ENCODE measurements around the gene RNF141.

RNF141 gene

DNA sequence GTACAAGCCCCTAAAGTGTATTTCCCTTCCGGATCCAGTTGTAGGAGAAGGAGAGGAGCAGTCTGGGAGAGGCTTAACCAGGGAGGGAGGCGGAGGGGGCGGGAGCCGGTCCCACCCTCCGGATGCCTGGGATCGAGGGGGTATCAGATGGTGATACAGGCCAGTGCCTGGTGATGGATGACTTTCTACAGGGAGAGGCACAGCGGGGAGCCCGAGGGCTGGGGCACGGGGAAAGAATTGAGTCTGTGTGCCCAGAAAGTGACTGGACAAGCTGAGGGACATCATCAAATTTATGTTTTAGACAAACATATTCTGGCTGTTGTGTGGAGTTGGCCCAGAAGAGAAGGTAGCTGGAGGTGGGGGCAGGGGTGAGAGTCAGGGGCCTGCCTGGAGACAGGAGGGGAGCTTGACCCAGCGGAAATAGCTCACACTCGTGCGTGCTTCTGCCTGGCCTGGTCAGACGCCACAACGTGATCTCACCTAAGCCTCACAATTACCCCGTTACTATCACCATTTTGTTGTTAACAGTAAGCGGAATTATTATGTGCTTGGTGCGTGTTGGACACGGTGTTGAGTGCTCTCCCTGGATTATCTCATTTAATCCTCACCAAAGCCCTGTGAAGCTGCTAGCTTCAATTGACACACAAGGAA, 43.5 kb downstream of the RNF141 start:
- no peak for DNase-seq (ENCODE audit: low spot score)

DNA sequence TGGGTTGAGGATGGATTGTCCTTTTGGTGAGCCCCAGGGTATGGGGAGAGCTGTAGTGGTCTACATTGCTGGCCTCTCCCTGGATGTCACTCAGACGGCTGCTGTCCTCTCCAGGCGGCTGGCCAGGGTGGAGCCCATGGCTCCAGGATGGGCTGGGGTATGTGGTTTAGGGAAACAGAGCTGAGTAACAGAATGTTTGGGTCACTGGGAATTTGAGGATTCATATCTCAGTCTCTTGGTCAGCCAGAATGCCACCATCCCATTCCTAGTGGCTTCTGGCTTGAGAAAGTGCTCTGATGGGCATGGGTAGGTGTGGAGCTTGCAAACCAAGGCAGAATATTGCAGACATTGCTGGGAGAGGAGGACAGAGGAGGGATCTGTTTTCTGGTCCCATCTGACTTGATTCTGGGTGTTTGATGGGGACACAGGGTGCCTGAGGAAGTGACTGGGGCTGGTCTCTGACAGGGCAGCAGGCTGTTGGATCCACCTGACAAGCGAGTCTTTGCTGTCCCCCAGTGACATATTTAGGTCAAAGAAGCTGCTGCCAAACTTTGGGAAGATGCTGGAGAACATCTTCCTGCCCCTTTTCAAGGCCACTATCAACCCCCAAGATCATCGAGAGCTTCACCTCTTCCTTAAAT, 44.6 kb downstream of the RNF141 start:
- DNase-seq (ENCODE audit: low spot score): no peak

- DNase-seq (ENCODE audit: low spot score): no peak
Observed at GRCh38 chr11:10495464-10495786, 45.6 kb downstream of the RNF141 start.

DNA sequence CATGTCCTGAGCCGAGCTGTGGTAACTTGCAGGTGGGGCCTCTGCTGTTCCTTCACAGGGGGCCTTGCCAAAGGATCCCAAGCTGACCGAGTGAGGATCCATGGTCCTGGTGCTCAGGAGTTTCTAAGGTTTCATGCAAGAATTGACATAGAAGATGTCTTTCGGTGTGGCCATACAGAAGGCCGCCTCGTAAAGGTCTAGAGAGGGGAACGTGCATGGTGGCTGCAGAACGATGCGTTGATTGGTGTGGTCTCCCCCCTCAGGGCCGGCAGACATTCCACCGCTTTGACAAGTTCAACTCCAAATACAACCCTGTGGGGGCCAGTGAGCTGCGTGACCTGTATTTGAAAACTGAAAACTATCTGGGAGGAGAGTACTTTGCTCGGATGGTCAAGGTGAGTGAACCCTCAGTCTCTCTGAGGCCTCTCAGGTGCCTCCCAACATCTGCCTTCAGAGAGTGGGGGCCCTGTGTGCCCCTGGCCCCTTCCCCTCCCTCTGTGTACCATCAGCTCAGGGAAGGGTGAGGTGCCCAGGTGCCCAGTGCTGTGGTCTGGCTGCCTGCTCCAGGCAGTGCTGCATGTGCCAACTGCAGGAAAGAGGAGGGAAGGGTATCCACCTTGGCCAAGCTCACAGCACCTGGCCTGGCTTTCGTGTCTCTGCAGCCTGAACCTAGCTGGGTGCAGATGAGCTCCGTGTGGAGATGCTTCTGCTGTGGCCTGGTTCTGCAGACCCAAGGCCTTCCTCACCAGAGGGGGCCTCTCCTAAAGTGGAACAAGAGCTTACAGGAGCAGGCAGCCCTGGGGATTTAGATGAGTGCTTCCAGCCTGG, 46.1 kb downstream of the RNF141 start:
- no peak for DNase-seq (ENCODE audit: low spot score)

GRCh38 chr11:10493041-10493663, 47.8 kb downstream of the RNF141 start:
- DNase-seq (ENCODE audit: low spot score): no peak

GRCh38 chr11:10492084-10492483, 48.9 kb downstream of the RNF141 start:
- DNase-seq (ENCODE audit: low spot score): no peak

- DNase-seq (ENCODE audit: low spot score): no peak
Observed at GRCh38 chr11:10490398-10491241, 50.4 kb downstream of the RNF141 start.

DNA sequence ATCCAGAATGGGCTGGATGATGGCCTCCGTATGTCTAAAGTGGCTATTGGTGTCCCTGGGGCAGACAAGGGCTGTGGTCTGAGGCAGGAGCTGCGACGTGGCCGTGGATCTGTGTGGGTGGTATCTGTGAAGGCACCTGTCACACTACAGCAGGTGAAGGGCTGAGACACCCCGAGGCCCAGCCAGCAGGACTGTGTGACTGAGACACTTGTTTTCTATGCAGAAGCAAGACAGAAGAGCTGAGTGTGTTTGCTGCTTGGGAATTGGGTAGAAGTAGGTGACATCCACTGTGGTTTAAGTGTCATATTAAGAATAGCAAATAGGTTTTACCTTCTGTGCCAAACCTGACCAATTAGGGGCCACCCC, 51.0 kb downstream of the RNF141 start:
- DNase-seq (ENCODE audit: low spot score): no peak

DNA sequence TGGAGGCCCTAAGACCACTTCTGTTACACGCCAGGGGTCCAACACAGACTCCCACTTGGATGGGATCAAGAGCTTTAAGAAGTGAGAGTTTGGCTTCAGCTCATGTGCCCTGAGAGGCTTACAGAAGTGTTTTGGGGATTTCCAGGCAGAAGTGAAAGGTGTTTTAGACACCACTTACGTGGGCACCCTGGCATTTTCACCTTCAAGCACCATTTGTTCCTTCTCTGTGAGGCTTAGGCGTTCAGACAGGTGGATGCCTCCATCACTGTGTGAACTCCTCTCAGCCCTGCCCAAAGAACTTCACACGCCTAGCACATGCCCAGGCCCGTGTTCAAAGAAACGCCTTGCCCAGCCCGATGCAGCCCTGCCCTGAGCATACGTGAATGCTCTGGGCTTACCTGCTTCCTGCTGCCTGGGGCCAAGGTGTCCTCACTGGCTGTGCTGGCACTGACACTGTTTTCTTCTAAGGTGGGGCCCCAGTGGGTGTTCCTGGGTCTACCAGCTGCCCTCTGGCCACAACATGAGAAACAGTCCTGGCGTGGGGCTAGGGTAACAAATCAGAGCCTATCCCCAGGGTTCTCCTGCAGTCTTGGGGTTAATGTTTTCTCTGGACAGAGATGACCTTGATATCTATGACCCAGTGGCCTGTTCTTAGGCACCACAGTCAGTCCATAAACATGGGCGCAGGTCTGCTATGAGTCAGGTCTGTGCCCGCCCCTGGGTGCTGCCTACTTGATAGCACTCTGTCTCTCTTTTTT, 51.9 kb downstream of the RNF141 start:
- DNase-seq (ENCODE audit: low spot score): no peak

GRCh38 chr11:10488121-10488933, 52.7 kb downstream of the RNF141 start:
- DNase-seq (ENCODE audit: low spot score): no peak

DNA sequence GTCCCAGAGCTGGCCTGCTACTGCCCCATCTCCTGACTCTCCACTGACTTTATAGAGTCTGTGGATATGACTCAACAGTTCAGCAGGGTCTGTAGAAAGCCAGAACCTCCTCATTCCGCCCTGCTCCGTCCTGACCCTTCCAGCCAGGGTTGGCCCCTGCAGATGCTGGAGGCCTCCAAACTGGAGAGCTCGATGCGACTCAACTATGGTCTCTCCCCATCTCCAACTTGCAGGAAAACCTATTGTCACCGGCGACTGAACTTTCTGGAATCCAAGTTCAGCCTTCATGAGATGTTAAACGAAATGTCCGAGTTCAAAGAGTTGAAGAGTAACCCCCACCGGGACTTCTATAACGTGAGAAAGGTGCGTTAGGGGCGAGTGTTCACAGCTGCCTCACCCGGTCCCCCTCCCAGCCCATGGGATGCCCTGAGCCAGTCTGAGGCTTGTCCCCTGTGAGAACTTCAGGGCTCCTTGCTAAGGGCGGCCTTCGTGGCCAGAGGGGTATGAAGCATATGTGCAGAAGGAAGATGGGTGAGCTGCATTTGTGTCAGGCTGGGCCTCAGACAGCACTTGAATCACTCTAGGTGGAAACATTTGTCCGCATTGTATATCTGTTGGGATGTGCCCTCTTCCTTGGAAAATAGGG, 53.9 kb downstream of the RNF141 start:
- no peak for DNase-seq (ENCODE audit: low spot score)

DNA sequence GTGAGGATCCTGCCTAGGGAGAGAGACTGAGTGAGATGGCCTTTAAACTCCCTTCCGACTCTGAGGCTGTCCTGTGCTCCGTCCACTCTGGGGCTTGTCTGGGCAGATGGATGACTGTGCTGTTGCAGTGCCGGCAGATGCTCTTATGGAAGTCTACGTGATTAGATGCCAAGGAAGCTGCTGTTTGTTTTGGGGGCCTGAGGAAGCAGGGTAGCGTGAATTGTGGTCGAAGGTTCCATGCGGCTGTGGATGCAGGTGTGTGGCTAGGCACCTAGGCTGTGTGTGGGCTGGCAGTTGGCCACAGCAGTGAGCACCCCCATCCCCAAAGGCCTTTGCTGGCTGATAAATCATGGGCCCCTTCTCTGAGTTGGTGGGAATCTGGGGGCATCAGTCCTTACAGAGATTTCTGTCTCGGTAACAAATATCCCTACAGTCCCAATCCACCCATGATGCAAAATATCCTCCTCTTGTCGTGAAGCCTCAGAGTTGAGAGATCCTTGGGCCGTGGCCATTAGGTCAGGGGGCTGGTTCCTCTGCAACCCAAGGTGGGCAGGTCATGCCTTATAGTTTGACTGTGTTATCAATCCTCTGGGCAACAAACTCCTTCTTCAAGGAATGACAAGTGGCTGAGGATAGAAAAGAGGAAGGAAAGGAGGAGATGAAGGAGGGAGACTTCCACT, 54.7 kb downstream of the RNF141 start:
- no peak for DNase-seq (ENCODE audit: low spot score)

- DNase-seq (ENCODE audit: low spot score): no peak
Observed at GRCh38 chr11:10485646-10486045, 55.3 kb downstream of the RNF141 start.

DNA sequence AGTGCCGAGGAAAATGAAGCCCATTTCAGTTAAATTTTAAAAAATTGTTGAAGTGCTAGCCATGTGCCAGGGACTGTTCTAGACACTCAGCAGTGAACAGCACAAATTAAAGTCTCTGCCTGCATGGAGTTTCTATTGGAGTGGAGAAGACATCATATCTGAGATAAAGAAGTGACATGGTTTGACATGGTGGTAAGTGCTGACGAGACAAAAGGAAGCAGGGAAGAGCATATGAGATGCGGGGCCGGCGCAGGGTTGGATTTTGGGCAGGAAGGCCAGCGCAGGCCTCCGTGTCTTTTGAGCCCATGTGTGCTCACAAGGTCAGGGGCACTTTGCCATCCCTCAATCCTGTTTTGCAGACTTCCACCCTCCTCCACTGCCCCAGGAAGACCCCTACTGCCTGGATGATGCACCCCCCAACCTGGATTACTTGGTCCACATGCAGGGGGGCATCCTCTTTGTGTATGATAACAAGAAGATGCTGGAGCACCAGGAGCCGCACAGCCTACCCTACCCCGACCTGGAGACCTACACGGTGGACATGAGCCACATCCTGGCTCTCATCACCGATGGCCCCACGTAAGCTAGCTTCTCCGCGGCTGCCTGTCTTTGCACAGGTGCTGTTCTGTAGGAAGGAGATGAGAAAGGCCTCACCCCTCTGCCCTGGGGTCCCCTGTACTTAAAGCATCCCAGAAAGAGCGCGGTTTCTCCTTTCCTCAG, 56.4 kb downstream of the RNF141 start:
- no peak for DNase-seq (ENCODE audit: low spot score)

GRCh38 chr11:10483584-10483983, 57.4 kb downstream of the RNF141 start:
- DNase-seq (ENCODE audit: low spot score): no peak

- DNase-seq (ENCODE audit: low spot score): no peak
Observed at GRCh38 chr11:10483174-10483573, 57.8 kb downstream of the RNF141 start.

DNA sequence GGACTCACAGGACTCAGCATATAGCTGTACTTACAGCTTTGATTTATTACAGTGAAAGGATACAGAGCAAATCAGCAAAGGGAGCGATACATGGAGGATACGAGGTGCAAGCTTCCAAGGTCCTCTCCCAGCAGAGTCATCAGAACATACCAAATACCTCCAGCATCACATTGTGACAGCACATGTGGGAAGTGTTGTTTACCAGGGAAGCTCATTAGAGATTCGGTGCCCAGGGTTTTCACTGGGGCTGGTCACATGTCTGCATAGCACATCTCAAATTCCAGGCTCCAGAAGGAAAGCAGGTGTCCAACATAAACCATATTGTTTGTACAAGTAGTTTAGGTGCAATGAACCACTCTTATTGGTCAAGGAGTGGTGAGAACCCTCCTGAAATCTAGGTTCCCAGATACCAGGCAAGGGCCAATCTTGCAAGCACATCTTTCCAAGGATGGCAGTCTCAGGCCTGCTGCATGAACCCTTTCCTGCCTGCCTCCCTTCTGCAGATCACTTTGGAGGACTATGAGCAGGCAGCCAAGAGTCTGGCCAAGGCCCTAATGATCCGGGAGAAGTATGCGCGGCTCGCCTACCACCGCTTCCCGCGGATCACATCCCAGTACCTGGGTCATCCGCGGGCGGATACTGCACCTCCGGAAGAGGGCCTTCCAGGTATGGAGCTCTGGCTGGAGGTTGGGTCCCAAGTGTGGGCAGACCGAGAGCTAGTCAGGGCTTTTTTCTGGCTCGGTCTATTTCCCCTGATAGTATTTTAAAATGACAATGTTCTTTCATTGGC, 59.2 kb downstream of the RNF141 start:
- DNase-seq (ENCODE audit: low spot score): no peak

DNA sequence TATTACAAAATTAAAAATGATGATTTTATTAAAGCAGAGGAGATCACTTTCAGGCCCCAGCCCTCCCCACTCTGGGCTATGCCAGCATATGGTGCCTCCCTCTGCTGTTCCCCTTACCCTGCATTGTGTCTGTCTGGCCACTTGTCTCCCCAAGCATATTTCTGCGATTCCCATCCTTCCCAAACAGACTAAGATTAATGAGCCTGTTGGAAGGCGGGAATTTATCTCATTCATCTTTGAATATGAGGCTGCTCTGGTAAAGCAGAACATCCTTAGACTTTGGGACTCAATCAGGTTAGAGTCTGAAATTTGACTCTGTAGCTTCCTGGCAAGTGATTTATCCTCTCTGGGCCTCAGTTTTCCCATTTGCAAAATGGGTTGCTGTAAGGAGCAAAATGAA, 60.2 kb downstream of the RNF141 start:
- DNase-seq (ENCODE audit: low spot score): no peak

All from CD4-positive, alpha-beta T cell treated with Interleukin-2 at 100 ng/mL for 4 hours (primary cell).